HG03196 (cell line): ENCODE data around the gene METTL4.

Experiments used
- ATAC-seq: cut with Tn5 transposase; IDR thresholded peaks from one replicate; pipeline ENCODE4 v1.9.1; 2021; ENCODE audit not compliant: unreplicated experiment

METTL4 gene, protein sequence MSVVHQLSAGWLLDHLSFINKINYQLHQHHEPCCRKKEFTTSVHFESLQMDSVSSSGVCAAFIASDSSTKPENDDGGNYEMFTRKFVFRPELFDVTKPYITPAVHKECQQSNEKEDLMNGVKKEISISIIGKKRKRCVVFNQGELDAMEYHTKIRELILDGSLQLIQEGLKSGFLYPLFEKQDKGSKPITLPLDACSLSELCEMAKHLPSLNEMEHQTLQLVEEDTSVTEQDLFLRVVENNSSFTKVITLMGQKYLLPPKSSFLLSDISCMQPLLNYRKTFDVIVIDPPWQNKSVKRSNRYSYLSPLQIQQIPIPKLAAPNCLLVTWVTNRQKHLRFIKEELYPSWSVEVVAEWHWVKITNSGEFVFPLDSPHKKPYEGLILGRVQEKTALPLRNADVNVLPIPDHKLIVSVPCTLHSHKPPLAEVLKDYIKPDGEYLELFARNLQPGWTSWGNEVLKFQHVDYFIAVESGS

DNA sequence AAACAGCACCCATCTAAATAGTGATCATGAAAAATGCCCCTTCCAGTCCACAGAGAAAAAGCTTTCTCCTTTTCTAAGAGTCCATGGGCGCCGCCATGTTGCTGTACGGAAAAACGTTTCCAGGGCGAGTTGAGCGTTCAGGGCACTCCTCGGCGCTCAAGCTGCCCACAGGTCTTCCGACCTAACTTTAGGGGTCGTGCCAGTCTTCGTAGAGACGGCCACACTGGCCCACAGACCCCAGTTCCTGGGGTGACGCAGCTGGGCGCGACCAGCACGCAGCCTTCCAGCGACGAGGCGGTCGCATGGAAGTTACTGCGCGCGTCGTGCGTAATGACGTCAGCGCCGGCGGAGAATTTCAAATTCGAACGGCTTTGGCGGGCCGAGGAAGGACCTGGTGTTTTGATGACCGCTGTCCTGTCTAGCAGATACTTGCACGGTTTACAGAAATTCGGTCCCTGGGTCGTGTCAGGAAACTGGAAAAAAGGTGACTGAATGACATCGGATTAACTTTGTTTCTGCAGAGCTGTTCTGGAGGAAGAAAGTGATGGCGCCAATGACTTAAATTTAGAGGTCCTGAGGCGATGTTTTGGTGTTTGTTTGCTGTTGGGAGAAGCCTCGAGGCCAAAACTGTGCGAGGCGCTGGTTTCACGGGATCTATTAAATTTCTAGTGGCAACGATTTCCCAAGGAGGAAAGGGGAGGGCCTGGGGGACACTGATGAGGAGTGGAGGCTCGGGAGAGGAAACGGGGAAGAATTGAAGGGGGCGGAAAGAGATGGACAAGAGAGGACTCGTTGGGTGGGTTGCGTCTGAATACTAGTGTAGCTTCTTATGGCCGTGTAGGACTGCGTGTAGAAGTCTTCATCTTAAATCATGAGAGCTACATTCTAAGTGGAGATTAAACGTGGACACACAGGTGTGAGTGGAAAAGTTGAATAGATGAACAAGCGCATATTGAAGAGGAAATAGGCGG is at the start of gene METTL4, which contains the start of gene NDC80:
Gene METTL4, minus strand, starts transcription at position 306 of the 971 bp plus-strand sequence. CDS start 4,289 bp downstream, outside the sequence.
Gene NDC80, plus strand, starts transcription at position 358 of the 971 bp plus-strand sequence. CDS start 1,429 bp downstream, outside the sequence.
- ATAC-seq, result peak; percentile 85

DNA sequence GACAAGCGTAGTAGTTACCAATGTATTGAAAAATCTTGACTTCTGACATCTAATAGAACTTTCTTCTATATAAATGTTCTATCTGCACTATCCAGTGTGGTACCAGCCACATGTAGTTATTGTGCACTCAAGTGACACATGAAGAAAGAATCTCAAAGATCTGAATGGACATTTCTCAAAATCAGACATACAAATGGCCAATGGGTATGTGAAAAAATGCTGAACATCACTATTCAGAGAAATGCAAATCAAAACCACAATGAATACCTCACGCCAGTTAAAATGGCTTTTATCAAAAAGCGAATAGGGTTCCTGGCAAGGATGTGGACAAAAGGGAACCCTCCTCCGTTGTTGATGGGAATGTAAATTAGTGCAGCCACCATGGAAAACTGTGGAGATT is 46.7 kb upstream of the METTL4 start:
- ATAC-seq, result no peak

DNA sequence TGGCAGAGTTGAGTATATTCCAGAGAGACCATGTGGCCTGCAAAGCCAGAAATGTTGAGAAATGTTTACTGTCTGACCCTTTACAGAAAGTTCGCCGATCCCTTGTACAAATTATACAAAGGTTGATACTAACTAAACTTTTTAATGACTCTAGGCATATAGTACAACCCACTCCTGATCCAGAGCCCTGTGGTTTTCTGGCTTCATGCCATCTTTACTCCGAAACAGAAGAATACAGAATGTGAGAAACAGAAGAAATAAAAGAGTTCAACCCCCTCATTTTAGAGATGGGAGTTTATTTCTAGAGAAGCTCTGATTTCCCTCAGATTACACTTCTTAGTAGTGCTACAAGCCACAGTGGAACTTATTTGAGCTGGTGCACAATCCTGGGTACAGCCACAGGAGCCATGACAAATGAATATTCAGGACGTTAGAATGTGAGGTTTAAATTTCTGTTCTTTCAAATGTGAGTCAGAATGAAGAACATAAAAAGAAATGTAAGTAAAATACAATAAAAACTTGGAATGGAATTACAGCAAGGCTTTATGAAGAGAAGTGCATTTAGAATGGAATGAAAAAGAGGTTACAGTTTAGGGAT is 46.2 kb upstream of the METTL4 start:
- ATAC-seq, result no peak

DNA sequence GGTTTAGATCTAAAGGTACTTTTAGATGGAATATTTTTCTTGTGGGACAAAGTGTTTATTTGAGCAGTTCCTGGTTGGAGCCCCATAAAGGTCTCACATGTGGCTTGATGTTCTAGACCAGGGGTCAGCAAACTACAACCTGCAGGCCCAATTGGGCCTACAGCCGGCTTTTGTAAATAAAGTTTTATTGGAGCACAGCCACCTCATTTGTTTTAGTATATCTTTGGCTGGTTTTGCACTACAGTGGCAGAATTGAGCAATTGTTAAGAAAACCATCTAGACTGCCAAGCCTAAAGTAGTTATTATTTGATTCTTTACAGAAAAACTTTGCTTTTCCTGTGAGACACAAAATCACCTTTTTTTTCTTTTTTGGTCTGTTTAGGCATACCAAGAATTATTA is 41.7 kb upstream of the METTL4 start:
- no peak for ATAC-seq

DNA sequence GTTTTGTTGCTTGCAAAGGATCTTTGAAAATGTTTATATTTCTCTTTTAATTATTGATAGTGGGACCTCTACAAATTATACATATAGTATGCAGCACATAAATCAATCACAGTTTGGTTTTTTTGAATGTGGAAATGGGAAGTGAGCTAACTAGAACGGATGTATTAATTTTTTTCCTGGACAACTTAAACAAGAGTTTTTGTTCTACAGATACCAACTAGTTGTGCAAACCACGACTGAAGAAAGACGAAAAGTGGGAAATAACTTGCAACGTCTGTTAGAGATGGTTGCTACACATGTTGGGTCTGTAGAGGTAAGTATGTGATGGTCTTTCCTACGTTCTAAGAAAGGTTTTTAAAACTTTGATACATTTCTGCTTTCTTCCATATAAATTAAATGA is 39.2 kb upstream of the METTL4 start:
- ATAC-seq, result no peak

DNA sequence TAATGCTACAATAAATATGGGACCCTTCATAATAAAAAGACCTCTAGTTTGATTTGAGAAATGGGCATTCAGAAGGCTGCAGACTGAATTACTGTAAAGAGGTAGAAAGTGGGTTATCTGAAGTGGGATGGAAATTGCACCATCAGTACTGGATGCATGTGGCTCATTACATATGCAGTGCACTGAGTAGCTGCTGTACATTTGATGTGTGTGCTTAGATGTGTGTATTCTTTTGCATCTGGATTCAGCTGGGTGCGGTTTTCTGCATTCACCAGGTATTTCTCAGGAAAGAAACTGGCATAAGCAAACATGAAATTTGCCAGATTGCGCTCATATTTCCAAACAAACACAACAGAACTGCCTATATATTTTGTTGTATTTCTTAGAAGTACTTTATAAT is 38.3 kb upstream of the METTL4 start:
- no peak for ATAC-seq

DNA sequence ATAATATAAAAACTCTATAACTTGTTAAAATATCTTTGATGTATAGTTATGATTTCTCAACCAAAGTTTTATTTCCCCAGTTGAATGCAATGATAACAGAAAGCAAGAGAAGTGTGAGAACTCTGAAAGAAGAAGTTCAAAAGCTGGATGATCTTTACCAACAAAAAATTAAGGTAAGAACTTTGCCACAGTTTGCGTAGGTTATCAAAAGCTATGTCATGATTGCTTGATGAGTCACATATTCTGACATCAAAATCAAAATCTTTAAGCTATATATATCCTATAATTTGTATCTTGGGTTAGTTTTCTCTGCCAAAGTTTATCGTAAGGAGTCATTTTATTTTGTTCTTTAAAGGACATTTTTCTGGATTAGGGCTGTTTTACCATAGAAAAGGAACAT is 35.0 kb upstream of the METTL4 start:
- no peak for ATAC-seq

DNA sequence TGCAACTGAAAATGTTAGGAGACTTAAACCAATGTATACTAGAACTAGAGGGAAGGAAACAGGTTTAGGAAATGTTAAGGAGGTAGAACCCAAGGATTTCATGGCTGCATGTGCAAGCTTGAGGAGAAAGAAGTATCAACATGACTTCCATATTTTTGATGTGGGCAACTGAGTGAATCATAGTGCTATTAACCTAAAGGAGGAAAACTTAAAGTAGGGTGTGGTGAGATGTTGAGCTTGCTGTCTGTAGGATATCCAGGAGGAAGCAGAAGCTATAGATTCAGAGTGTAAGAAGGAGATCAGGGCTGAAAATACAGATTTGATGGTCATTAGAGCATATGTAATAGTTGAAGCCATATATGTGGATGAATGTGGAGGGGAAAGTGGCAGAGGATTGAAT is 31.5 kb upstream of the METTL4 start:
- no peak for ATAC-seq

DNA sequence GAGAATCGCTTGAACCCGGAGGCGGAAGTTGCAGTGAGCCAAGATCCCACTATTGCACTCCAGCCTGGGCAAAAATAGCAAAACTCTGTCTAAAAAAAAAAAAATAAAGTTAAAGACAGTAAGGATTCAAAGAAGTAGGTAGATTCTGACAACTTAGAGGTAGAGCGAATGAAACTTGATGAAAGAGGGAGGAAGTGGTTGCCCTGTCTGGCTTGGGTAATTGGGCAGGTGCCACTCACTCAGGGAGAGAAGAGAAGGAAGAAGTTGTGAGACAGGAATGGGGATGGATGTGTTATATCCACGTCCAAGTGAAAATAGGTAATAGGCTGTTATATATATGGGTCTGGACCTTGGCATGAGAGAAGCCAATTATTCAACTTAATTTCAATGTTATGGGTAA is 26.3 kb upstream of the METTL4 start:
- ATAC-seq, result no peak

DNA sequence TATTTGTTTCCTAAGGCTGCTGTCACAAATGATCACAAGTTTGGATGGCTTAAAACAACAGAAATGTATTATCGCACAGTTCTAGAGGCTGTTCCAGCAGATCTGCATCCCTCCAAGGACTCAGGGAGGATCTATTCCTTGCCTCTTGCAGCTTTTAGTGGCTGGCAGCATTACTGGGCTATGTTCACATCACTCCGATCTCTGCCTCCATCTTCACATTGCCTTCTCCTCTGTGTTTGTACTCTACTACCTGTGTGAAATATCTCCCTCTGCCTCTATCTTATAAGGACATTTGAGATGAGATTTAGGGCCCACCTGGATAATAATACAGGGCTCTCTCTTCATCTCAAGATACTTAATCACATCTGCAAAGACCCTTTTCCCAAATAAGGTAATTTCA is 19.0 kb upstream of the METTL4 start:
- no peak for ATAC-seq

DNA sequence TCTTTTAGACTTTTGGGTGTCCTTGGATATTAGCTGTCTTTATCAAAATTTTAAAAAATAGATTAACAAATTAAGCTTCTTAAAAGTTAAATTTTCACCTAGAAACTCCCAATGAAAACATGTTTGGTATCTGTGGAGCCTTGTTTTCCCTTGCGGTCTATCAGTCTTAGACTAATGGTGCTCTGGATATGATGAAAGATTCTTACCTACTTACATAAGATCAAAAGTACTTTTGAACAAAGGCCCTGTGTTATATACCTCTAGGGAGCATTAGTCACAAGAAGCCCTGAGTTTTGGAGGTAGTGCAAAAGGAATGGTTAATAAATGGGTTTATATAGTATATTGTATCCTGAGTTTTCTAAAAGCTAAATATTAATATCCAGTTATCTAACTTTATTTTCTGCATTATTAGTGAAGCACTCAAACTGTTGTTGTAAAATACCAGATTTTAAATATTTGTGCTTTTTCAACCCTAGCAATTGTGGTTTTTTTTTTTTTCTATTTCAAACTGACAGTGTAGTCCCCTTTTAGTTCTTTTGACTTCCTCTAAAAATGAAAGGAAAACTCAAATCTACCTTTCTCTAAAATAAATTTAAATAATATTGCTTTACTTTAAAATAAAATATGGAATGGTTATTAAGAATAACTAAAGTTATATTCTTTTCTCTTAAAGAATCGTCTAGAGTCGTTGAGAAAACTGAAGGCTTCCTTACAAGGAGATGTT is 18.2 kb upstream of the METTL4 start:
- ATAC-seq, result no peak

DNA sequence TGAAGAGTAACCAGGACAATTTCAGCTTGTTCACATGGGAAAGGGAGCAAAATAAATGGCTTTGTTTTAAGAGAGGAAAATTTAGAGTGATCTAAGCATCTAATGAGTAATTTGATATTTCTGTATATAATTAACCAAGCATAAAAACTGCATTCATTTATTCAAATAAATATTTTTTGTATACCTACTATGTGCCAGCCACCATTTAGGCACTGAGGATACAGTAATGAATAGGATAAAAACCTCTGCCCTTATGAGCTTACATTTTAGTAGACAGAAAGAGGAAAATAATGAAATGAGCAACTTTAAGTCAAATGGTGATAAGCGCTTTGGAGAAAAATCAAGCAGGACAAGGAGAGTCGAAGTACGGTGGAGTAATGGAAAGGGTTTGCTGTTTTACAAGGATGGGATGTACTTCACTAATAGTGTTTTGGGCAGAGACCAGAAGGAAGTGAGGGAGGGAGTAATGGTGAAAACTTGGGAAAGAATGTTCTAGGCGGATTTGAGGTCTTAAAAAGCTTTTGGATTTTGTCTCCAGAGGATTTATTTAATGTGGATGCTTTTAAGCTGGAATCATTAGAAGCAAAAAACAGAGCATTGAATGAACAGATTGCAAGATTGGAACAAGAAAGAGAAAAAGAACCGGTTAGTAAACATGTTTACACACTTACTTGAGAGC is 17.5 kb upstream of the METTL4 start:
- no peak for ATAC-seq

DNA sequence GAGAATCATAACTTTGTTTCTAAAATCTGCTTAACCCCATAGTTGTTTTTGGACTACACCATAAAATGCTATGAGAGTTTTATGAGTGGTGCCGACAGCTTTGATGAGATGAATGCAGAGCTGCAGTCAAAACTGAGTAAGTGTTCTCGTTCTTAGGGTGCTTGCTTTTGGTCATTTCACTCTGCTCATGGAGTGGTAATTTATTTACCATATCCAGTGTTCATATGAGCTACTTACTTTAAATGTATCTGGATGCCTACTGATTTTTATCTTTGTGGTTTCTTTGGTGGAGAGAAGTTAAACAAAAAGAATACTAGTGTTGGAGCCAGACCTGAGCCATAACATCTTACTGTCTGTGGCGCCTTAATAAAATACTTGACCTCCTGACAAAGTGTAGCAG is 16.5 kb upstream of the METTL4 start:
- ATAC-seq, result no peak

DNA sequence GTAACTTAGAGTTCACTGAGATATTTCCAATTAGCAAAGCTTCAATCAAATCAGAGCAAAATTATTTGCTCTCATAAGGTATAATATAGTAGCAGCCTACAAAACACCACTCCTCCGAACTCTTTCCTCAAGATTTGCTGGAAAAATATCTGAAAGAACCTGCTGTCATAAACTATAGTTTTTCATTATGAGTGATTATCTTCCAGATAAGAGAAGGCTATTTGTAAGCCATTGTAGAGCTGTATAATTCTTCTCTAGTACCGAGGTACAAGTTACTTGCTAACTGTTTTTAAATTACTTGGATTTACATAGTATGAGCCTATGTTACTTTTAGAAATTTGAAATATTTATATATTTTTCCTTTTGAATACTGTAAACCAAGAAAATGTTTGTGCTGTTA is 2.1 kb upstream of the METTL4 start:
- no peak for ATAC-seq

DNA sequence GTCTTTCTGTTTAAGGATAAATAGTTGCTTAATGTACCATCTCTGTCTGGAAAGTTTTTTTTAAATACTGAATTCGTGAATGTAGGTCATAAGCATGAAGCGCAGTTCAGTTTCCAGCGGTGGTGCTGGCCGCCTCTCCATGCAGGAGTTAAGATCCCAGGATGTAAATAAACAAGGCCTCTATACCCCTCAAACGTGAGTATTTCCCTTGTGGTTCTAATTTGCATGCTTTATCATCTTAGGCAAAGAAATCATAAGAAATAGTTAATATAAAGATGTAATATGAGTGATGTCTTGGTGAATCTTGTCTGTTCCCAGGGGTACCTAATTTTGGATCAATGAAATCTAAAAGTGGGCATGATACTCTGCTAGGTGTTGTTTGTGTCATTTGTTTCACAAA is 1.6 kb upstream of the METTL4 start:
- ATAC-seq, result no peak

DNA sequence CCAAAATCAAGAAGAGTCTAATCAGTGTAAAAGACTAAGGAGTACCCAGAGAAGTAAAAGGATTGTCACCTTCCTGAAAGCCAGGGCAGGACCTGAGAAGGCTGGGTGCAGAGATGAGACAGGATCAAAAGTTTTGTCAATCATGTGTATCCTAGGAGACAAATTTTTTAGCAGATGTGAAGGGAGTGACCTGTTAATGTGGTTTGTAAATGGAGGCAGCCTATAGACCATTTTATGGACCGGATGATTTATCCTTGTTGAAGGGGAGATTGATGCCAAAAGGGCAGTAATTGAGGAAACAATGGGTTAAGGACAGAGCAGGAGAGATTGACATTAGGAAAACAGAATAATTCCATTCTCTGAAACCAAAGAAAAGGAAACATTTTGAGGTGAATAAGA is 865 bp upstream of the METTL4 start:
- ATAC-seq, result peak; percentile 7

DNA sequence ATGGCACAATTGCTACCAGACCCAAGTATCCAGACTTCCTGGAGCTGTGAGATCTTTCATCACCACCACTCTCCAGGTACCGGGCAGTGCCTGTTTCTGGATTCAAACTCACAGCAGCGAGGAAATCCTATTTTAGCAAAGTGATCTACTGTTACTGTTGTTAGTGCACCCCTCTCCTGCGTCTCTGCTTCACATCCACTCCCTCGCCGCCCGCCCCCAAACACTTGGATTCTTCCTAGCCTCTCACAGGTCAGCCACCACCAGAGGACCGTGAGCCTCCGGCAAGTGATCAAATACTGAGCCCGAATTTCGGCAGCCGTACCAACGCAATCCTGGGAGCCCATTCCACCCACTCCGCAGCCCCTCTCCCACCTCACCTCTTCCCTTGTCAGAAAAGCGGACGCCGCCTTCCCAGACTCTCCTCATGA is 519 bp downstream of the METTL4 start:
- peak; percentile 46 for ATAC-seq

DNA sequence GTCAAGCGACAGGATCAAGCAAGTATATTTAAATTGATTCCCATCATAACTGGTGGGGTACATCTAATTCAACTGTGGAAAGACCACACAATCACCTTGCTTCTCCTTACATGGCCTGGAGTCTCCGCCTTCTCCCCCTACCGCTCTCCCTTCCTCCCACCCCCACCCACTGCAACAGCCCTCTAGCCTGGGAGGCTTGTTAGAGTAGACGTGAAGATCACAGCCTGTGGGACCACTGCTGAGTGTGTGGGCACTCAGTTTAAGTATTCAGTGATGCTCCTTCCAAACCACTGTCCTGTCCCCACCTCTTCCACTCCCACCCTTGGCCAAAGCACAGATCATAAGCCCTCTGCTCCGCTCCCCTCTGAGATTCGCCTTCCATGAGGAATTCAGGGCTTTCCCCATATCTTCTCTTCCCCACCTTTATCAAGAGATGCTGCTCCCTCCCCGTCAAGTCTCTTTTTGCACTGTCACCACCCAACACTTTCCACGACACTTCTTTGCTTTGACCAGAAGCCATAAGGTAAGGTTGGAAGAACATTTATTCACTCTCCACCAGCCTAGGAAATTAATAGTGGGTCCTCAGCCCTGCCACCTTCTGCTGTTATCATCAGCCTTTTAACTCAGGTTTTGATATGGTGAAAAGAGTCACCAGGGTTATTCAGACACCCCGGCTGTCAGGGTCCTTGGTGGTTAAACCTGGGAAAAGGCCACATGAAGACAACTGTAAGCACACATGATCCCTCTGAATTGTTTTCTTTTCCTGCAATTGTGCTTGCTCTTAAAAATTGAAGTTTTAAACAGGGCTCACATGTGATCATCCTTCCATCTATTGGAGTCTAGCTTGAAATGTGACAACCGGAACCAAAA is 1.7 kb downstream of the METTL4 start:
- no peak for ATAC-seq

DNA sequence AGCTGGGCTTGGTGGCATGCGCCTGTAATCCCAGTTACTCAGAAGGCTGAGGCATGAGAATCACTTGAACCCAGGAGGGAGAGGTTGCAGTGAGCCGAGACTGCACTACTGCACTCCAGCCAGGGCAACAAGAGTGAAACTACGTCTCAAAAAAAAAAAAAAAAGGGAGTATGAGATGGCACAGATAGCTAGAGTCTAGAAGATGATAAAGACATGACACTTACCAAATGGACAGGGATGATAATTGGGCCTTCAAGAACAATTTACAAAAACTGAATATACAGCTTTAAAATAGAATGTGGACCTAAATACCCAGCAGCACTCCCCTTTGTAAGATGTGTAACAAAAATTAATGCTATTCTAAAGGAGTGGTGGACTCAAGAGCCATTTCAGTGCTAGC is 2.7 kb downstream of the METTL4 start:
- no peak for ATAC-seq
